Stimulated activated naive CD4-positive, alpha-beta T cell treated with Interleukin-2 at 50 U/mL for 16 hours (primary cell): ENCODE measurements around the gene MTHFSD.

Experiments
- DNase-seq: peaks from one replicate; lab custom pipeline; 2025; lab: John Stamatoyannopoulos, UW

The MTHFSD gene

DNA sequence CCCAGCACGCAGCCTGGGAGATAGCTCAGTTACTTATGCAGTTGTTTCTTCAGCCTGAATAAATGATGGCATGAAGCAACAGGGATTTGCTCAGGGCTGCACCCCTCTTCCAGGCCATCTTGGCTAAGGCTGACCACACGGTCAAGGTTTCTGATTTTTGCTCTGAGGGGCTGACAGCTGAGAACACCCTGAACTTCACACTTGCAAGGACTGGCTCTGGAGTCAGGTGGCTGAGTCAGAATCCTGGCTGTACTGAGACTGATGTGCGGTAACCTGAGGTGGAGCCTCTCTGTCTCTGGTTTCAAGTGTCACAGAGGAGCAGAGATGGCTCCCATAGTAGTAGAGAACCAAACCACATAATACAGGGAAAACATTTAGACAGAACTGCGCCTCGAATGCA, 4.8 kb downstream of the MTHFSD start:
- no peak for DNase-seq

DNA sequence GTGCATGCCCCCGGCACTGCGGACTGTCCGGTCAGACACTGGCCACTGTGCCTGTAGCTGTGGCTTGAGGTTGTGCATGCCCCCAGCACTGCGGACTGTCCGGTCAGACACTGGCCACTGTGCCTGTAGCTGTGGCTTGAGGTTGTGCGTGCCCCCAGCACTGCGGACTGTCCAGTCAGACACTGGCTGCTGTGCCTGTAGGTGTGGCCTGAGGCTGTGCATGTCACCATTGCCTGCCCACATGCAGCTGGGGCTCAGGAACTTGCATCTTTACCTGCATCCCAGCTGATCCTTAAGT, 5.2 kb downstream of the MTHFSD start:
- no peak for DNase-seq

DNA sequence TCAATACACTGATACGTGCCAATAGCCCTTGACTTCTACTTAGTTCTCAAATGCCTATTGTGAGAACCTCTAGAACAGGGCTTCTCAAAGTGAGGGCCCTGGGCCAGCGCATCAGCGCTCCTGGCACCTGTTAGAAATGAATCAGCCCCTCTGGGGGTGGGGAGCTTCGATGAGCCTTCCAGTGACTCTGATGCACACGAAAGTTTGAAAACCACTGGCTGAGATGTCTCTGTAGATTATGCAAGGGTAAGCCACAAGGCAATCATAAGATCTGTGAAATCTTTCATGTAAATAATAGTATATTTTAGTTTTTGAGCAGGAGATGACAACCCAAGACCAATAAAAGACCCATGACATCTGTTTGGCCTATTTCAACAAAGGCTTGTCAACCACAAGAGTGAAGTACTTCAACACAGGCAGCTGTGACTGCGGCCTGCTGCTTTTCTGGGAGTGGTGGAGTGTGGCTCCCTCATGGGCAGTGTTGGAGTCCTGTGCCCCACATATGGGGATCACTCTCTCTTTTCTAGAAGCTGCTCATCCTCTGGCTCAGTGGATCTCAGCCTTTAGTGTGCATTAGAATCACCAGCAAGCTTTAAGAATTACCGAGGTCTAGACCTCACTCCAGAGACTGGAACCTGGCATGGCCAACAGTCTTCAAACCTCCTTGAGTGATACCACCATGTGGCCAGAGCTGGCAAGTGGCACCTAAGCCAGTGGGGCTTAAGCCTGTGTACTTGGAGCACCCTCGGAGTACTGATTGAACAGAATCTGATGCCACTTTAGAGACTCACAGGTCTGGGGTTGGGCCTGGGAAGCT, 5.8 kb downstream of the MTHFSD start:
- DNase-seq, result no peak

DNA sequence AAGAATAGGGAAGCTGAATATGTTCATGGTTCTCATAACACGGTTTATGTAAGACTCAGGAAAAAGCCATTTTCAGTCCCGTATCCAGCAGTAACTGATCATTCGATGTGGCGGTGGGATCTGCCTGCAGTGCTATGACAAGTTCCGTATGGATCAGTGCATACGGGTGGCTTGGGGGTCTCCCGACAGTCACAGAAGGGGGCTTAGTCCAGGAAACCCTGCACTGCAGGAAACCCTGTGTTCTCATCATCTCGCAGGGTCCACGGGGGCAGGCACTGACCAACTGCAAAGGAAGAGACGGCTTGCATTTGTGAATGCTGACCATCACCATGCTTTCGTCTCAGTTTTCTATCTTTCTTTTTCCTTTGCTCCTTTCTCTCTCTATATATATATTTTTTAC, 7.7 kb downstream of the MTHFSD start:
- DNase-seq, result no peak

DNA sequence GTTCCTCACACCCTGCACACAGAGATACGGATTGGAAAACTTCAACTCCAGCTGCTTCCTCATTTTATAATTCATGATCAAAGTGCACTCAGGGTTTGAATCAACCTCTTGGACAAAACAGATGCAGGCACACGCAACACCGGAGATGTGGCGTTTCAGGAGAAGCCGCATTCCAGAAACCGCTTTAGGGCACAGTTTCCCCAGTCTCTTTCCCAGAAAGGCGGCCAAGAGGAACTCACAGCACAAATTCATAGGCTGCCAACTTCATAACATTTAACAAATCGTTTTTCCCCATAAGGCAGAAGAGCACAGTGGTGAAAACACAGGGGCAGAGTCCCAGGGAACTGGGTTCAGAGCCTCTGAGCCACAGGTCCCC, 8.4 kb downstream of the MTHFSD start:
- DNase-seq, result no peak

DNA sequence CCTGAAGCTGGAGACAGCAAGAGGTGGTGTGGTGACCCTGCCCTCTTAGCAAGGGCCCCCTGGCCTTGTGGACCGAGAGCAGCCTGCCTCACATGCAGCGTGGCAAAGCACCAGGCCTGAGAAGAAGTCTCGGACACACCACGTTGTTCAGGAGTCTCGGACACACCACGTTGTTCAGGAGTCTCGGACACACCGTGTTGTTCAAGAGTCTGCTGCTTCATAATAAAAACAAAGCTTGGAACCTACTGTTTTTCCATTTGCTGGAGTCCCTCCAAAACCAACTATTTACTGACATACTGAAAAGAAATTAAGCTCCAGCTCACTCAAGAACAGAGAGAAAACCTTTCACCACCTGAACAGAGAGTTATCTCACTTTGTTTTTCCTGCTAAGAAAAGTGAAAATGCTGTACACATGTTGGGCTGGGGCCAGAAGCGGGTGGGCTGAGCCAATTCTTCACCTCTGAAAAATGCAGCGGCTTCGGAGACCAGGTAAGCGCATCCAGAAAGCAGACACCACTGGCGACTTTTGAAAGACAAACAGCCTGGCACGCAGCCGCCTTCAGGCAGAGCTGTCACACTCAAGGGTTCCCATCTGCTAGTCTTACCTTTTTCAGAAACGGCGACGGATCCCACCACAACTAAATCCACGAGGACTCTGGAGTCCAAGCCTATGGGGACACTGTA, 8.9 kb downstream of the MTHFSD start:
- no peak for DNase-seq

DNA sequence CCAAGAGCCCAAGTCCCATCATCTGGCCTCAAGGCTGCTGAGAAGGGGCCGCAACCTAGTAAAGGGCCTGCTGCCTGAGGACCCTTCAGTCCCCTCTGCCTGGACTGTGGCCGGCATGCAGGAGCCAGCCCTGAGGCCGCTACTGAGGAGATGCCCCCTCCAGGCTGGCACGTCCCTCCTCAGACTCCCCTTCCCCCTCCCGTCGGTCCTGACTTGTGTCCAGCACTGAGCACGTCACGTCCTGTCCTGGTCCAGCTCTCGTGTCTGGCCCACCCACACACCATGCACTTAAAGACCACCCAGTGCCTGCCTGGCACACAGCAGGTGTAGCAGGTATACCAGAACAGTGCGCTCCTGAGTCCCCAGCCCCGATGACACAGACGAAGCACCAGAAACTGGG, 9.6 kb downstream of the MTHFSD start:
- no peak for DNase-seq

DNA sequence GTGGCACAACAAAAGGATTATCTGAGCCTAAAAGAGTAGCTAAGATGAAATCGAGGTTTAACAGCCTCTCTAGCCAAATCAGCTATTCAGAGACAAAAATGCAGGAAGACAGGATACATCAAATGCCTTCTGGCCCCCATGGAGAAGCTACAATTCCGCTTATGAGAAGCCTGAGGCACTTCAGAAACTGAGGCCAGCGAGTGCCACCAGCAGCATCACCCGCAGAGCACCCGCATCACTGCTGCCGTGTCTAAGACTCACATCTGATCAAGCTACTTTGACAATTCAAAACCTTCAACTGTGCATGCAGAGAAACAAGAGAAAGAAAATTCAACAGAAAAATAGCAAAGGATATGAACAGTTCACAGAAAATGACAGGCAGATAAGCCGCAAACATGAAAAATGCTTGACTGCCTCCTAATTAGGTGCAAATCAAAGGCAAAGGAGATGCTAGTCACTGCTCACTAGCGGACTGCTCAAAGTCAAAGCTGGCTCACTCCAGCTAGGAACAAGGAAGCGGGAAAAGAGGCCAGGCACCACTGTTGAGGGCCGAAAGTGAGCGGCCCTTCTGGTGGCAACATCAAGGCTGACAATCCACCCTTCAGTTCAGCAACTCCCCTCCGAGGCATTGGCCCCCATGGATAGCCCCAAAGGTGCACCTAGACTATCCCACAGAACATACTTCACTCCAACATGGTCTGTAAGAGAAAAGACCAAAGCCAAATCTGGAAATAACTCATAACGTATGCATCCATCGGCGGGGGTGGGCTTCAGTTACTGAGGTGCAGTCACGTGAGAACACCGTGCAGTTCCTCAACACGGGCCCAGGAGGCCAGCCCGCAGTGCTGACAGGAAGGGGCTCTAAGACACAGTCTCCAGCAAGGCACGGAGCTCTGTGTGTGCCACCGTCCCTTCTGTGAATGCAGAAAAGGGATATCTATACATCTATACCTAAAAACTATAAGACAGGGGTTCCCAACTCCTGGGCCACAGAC, 12.0 kb downstream of the MTHFSD start:
- DNase-seq, result no peak

DNA sequence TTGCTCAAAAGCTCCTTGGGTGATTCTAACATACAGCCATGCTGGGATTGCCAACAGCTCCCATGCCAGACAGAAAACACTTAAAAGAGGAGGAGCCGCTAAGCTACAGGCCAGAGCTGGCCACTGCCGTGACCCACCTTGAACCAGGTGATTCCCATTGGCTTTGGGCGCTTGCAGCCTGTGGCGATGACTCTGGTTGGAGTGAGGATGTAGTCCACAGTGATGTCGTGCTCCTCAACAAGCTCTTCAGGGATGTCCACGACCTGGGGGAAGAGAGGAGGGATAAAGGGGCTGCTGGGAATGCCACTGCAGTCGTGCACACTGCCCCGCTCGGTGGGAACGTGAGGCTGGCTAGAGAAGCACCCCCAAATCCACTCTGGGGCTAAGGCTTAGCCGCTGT, 13.5 kb downstream of the MTHFSD start:
- DNase-seq, result no peak

DNA sequence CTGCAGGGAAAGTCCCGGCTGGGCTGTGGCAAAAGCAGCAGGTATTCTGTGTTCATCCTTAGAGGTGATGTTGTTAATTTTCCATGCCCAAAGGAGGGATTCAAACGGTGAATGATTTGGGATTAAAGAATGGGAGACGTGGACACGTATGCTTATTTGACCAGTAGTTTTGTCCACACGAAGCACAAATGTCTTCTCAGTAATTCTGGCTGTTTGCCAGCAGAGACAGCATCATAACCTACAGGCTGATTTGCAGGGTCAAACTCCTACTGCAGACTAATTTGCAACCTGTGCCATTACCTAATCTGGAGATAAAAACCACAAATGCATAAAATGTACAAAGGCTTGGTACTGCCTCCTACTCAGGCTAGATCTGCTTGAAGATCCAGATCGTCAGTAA, 14.1 kb downstream of the MTHFSD start:
- no peak for DNase-seq

DNA sequence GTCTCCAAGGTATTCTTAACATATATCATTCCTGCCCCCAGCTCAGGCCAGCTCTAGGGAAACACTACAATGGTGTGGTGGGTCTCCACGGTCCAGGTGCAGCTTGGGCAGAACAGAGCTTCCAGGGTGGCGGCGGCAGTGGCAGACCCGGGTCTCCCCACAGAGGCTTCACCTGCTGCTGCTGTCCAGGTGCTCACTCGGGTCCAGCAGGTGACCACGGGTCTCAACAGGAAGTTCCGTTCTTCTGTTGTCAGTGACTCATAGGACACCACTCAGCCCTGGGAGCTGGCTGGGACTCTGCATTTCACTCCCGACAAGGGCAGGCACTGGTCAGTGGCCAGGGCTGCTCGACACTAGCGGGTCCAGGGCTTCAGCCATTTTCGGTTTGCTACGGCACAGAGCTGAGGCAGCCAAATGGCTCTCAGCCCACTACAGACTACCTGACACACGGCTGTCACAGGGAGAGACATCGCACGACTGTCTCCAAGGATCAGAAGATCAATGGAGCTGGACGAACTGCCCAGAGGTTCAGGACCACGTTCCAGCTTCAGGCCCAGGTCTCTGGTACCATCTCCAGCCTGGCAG, 16.7 kb downstream of the MTHFSD start:
- DNase-seq, result no peak

DNA sequence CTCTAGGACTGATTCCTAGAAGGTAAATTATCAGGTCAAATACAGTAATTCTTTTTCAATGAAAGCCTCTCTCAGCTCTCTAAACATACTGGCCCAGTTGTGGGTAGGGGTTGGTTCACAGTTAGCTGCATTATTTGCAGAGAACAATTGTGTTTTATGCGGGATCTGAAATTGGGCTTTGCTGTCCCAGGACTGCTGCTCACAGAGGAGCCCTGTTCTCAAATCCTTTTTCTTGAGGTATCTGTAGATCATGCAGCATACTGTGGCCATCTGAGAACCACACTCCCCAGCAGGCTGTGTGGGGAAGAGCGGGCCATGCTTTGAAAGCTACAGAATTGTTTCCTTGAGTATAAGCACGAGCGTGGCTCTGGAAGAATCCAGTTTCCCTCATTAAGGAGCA, 17.5 kb downstream of the MTHFSD start:
- no peak for DNase-seq

DNA sequence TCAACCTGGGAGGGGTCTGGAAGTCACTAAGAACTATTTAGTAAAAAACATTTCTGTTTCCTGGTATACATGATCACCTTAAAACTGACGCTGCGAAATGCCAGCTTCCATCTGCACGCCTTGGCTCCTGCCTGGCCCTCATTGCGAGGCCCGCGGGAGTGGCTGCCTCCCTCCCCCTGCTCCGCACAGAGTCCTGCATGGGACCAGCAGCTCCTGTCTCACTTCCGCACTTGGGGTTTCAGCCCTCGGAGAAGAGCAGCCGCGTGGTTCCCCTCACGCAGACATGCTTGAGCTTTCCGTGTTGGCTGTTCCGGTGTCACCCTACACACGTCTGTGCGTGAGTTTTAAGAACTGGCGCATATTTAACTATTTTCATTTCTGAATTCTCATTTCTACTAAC, 18.4 kb downstream of the MTHFSD start:
- DNase-seq, result no peak

DNA sequence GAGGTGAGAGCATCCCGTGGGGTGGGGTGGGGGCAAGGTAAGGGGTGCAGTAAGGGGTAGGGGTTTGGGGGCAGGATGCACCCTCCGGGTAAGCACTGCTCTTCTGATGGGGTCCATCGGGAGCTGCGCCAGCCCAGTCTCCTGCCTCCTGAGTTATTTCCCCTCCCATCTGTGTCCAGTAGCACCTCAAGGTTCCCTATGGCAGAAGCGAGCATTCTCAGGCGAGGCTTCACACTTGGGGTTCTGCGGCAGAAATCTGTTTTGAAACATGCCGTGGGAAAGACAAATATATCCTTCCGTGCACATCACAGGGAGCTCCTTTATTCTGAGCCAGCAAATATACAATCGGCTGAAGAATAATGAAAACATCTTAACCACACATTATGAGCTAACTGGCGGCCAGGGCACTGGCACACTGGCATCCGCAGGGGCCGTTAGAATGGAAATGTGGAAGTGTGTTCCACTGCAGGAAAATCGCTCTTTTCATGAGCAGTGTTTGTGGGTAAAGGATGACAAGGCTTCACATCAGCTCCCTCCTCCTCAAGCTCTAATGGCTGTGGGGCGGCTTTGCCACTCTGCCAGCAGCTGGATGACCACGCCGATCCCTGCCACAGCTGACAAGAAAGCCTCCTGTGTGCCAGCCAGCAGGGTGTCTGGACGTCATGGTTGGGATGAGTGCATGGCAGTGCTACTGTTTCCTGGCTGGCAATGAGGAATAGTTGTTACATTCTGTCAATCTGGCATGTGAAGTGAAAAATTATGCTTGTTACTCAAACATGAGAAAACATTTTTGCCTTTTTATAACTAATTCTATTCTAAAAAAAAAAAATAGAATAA, 20.0 kb downstream of the MTHFSD start:
- no peak for DNase-seq

DNA sequence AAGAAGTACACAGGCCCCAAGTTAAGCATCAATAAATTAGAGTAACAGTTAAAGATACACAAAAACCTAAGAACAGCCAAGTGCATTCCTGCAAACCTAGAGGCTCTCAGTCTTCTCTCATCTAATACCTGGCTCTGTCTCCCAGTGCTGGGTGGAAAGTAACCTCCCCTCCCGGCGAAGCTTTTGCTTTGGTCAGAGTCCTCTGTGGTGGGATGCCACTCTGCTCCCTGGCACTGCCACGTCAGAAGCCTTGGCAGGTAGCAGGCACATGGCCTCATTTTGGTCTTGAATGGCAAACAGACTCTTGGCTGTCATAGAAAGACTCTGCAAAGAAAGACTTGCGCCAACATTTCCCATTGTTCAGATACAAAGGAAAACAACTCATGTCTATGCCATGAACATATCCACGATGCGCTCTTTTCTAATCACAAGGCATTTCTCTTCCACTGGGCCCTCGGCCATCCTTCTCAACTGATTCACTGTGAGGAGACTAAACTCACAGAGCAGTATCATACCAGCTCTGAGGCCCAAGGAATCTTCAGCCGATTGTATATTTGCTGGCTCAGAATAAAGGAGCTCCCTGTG, 21.2 kb downstream of the MTHFSD start:
- DNase-seq, result no peak

DNA sequence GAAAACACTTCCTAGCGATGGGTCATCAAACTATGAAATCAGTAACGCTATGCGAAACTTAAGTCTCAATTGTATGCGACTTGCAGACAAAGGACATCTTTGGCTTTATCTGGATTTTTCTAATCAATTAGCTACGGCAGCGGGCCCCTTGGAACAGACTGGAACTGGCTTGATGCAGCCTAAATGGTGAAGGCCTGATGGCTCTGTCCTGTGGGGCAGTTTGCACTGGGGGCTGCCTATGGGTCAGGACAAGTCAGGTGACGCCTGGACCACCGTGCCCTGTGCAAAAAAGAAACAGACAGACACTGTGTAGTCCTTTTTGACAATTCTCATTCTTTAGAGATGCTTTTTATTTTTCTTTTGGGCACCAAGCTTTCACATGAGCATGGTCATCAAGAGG, 22.0 kb downstream of the MTHFSD start:
- no peak for DNase-seq

DNA sequence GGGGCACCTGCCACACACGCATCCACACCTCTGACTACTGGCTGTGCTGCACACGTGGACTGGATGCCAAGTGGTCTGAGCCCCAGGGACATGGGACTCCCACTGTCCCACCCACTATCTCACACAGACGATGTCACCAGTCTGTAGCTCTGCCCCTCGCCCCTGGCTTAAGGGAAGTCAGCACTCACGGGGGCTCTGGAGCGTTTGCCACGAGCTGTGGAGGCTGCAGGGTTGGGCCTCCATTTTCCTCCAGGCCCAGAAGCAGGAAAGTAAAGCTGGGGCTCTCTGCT, 22.6 kb downstream of the MTHFSD start:
- DNase-seq, result no peak

DNA sequence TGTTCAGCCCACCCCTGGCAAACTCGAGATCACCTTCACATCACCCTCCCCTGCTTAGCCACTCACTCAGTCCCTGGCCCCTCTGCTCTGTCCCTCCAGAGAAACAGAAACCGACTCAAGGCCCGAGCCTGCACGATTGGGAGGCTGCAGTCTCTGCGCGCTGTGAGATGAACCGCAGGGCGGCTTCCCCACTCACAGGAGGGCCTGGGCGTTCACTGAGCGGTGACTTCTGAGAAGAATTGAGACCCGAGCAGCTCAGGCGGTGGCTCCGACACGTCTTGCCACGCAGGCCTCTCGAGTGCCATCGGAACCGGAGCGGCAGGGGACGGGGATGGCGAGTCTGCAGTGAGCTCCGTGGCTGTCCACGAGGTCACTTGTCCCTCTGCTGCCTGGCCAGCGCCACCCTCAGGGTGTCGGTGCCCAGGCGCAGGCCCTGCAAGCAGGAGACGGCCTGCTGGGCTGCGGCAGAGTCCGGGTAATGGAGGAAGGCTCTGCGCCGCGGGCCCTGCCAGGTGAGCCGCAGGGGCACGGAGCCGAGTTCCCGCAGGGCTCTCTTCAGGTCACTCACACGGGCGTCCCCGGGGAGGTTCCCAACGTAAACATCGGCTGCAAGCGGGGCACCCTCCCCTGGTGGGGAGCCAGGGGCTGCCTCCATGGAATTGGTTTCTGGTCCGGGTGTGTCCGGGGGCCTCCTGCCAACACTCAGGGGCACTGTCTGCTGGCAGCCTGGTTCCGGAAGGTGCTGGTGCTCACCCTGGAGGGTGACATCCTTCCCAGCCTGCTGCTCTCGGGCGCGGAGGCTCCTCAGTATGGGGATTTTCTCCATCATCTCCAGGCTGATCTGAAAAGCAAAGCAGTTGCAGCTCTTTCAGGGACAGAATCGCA, 23.2 kb downstream of the MTHFSD start:
- no peak for DNase-seq

DNA sequence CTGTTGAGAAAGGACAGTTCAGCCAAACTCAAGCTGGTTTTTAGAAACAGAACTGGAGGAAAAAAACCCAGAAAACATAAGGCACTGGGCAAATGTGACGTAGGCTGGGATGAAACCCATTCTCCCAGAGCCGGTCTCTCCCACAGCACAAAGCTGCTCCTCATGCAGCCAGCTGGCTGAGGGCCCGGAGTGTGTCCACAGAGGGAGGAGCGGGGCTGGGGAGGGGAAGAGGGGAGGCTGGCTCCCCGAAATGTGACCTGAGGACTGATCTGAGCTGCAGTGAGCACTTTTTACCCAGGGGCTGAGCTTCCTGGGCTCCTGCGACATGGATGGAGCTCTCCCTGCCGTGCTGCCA, 23.9 kb downstream of the MTHFSD start:
- no peak for DNase-seq
